C4-2B (cell line): Measurements from ENCODE around the gene NLGN1.

ENCODE experiments used
- ZFX ChIP-seq: fragments of 450-650 bp; IDR thresholded peaks from 2 replicates; pipeline ENCODE4 v1.6.1; 2017
- TF ChIP-seq, protein P1 (sequence below): fragments of 450-650 bp; conservative IDR thresholded peaks from 2 replicates; pipeline ENCODE4 v1.5.1; 2017; ENCODE audit warnings: mild to moderate bottlenecking

DNA sequence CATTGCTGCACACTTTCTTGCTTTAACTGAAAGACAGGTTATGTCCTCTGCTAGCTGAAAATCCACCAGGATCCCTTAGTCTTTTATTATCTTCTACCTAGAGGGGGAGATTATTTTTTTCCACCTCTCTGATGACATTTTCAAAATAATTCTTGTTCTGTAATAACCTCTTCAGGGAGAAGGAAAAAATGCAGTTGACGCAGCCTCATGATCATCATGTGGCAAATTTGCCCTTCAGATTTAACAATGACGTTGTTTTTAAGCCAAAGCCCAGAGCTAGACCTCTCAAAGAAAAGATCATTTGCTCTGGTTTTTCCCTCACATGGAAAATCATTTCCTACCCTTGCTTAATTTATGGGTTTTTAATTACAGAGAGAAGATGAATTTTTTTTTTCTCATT, 724.9 kb downstream of the NLGN1 start:
- TF ChIP-seq, protein P1, sequence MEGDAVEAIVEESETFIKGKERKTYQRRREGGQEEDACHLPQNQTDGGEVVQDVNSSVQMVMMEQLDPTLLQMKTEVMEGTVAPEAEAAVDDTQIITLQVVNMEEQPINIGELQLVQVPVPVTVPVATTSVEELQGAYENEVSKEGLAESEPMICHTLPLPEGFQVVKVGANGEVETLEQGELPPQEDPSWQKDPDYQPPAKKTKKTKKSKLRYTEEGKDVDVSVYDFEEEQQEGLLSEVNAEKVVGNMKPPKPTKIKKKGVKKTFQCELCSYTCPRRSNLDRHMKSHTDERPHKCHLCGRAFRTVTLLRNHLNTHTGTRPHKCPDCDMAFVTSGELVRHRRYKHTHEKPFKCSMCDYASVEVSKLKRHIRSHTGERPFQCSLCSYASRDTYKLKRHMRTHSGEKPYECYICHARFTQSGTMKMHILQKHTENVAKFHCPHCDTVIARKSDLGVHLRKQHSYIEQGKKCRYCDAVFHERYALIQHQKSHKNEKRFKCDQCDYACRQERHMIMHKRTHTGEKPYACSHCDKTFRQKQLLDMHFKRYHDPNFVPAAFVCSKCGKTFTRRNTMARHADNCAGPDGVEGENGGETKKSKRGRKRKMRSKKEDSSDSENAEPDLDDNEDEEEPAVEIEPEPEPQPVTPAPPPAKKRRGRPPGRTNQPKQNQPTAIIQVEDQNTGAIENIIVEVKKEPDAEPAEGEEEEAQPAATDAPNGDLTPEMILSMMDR: no peak
- no peak for TF ChIP-seq ZFX
